Endodermal cell (in vitro differentiated cells): ENCODE measurements around the gene NACC2. TPM values are rescaled to one million over a fixed set of nuclear protein-coding genes. Genes with fewer than 3 reads are reported as not detected.

Experiments used
- DNase-seq: peaks from one replicate; pipeline ENCODE4 v3.0.0-alpha.2; 2017
- H3K27ac ChIP-seq: 2 replicates; pipeline ENCODE4 v1.5.1; 2013; ENCODE audit warnings: mild to moderate bottlenecking, low read depth, low read length, moderate library complexity
- H3K27me3 ChIP-seq: 2 replicates; pipeline ENCODE4 v1.6.1; 2013; ENCODE audit warnings: mild to moderate bottlenecking, low read length, moderate library complexity; ENCODE audit not compliant: insufficient read depth, control insufficient read depth, poor library complexity, severe bottlenecking
- H3K36me3 ChIP-seq: 2 replicates; pipeline ENCODE4 v1.7.0; 2013; ENCODE audit warnings: mild to moderate bottlenecking, low read length, moderate library complexity; ENCODE audit not compliant: control insufficient read depth, insufficient read depth
- H3K4me1 ChIP-seq: one replicate; pipeline ENCODE4 v1.7.0; 2013; ENCODE audit warnings: low read length; ENCODE audit not compliant: control insufficient read depth, insufficient read depth
- H3K4me3 ChIP-seq: 2 replicates; pipeline ENCODE4 v1.5.1; 2013; ENCODE audit warnings: mild to moderate bottlenecking, low read length, moderate library complexity
- H3K9ac ChIP-seq: 2 replicates; pipeline ENCODE4 v1.6.1; 2013; ENCODE audit warnings: mild to moderate bottlenecking, low read length, moderate library complexity; ENCODE audit not compliant: poor library complexity, severe bottlenecking; ENCODE audit errors: extremely low read depth
- H3K9me3 ChIP-seq: 2 replicates; pipeline ENCODE4 v1.6.1; 2013; ENCODE audit warnings: mild to moderate bottlenecking, low read length, moderate library complexity; ENCODE audit not compliant: control insufficient read depth
- H3K27ac Mint-ChIP-seq: 2 replicates; pipeline ENCODE4 v1.8.0; 2020; ENCODE audit warnings: mixed read lengths
- H3K27me3 Mint-ChIP-seq: 2 replicates; pipeline ENCODE4 v1.8.0; 2021; ENCODE audit warnings: mild to moderate bottlenecking, mixed read lengths; ENCODE audit not compliant: insufficient read depth
- H3K36me3 Mint-ChIP-seq: 2 replicates; pipeline ENCODE4 v1.8.0; 2020; ENCODE audit warnings: low read depth, mixed read lengths
- H3K4me1 Mint-ChIP-seq: 2 replicates; pipeline ENCODE4 v1.8.0; 2020; ENCODE audit warnings: mixed read lengths
- H3K4me3 Mint-ChIP-seq: 2 replicates; pipeline ENCODE4 v1.8.0; 2020; ENCODE audit warnings: mild to moderate bottlenecking, moderate library complexity, mixed read lengths
- H3K9me3 Mint-ChIP-seq: 2 replicates; pipeline ENCODE4 v1.8.0; 2020; ENCODE audit warnings: mild to moderate bottlenecking, mixed read lengths
- WGBS, 2 experiments: methylation state at CpG; one replicate each; pipeline versions ENCODE4 v1.1.5 to v1.1.7; 2013; ENCODE audit warnings: missing lambda C conversion rate in 2 of 2, mixed read lengths in 1 of 2; ENCODE audit not compliant: insufficient coverage in 1 of 2, insufficient read length in 1 of 2; 5-methylcytosine and 5-hydroxymethylcytosine counted together
- total RNA-seq, 2 donors: library from RNA; stranded (reverse); fragmentation: NEBNext Ultra II Directional in 1 of 2; extraction: Animal tissue kit (Norgen Biotek cat#: 25700) in 1 of 2; gene quantifications; 2 replicates in 1 of 2; 3 replicates in 1 of 2; pipeline ENCODE4 v1.2.1, GENCODE V29; 2021
- TF ChIP-seq, protein P1 (sequence below): fragments of 200-600 bp; sonication (generic); conservative IDR thresholded peaks from 2 replicates; pipeline ENCODE4 v1.5.0; 2021; ENCODE audit warnings: antibody characterized with exemption, mild to moderate bottlenecking

NACC2 gene
- total RNA-seq, 2 donors from 2014 or later = 12.4 to 16.7 TPM

DNA sequence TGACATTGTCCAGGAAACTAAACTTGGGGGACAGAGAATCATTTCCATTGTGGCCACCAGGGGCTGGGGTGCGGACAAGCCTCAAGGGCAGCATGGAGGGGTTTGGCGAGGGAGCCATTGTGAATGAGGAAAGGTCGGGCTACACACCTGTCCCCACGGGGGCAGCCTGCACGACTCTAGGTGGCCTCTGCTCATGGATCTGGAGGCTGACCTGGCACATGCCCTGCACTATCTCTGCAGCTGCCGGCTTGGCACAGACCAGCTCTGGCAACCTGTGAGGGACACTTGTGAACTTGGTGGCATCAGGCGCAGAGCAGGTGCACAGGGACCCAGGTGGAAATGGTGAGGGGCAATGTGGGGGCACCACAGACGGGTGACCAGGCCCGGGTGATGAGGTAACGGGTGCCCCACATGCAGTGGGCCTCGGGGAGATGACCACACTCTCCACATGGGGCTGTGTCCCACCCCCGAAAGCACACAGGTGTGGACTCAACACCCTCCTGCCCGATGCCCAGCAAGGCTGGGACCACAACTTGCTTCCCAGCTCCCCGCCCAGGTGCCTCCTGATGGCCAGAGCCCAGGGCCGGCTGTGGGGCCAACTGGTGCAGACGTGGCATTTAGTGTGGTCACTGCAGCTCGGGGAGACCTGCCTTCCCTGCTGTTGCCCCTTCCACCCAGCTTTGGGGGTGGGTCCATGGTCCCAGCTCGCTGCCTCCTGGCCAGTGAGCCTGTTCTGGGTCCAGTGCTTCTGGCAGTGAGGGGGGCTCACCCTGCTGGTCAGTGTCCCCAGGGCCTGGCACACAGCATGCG lies 73.0 kb downstream of the NACC2 start:
- Histone ChIP-seq H3K36me3 (no peaks in the 10 kb centered on the region), H3K9me3 (no peaks in the 10 kb centered on the region), H3K27ac (no peak overlapping the region), H3K9ac (no peak overlapping the region), H3K27me3 (no peaks in the 10 kb centered on the region), H3K4me3 (no peak overlapping the region), H3K4me1 (no peaks in the 10 kb centered on the region)
- H3K4me1 Mint-ChIP-seq = no peaks in the 10 kb centered on the region
- TF ChIP-seq, protein P1, sequence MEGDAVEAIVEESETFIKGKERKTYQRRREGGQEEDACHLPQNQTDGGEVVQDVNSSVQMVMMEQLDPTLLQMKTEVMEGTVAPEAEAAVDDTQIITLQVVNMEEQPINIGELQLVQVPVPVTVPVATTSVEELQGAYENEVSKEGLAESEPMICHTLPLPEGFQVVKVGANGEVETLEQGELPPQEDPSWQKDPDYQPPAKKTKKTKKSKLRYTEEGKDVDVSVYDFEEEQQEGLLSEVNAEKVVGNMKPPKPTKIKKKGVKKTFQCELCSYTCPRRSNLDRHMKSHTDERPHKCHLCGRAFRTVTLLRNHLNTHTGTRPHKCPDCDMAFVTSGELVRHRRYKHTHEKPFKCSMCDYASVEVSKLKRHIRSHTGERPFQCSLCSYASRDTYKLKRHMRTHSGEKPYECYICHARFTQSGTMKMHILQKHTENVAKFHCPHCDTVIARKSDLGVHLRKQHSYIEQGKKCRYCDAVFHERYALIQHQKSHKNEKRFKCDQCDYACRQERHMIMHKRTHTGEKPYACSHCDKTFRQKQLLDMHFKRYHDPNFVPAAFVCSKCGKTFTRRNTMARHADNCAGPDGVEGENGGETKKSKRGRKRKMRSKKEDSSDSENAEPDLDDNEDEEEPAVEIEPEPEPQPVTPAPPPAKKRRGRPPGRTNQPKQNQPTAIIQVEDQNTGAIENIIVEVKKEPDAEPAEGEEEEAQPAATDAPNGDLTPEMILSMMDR = peak; percentile 40
- no peaks in the 10 kb centered on the region for H3K9me3 Mint-ChIP-seq
- no peak overlapping the region for H3K27ac Mint-ChIP-seq
- peaks cover 4% of the 10 kb centered on the region for H3K27me3 Mint-ChIP-seq
- H3K4me3 Mint-ChIP-seq = no peak overlapping the region
- peaks cover 15% of the 10 kb centered on the region for H3K36me3 Mint-ChIP-seq
- 92% methylated on average over 14 to 19 of the region's 19 CpGs for WGBS, 2 experiments
- peak; percentile 44 for DNase-seq

DNA sequence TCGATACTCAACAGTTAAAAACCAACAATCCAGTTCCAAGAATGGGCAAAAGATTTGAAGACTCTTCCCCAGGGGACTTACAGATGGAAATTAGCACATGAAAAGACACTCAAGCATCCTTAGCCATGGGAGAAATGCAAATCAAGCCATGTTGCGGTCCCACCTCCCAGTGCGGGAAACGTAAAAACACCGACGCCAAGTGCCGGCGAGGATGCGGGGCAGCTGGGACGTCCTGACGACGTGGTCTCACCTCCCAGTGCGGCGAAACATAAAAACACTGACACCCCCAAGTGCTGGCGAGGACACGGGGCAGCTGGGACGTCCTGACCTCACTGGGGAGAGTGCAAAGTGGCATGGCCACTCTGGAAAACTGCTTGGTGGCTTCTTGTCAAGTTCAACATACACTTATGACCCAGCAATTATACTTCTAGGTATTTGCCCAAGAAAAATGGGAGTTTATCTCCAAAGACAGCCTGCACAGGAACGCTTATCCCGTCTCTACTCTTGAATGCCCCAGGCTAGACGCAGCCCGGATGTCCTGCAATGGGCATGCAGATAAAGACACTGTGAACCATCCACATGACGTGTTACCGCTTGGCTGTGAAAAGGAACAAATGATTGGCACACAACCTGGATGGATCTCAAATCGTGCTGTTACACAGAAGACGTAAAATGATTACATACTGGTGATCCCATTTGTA lies 73.8 kb downstream of the NACC2 start:
- DNase-seq = peak; percentile 67
- H3K4me1 ChIP-seq = no peaks in the 10 kb centered on the region
- H3K27ac Mint-ChIP-seq = no peak overlapping the region

DNA sequence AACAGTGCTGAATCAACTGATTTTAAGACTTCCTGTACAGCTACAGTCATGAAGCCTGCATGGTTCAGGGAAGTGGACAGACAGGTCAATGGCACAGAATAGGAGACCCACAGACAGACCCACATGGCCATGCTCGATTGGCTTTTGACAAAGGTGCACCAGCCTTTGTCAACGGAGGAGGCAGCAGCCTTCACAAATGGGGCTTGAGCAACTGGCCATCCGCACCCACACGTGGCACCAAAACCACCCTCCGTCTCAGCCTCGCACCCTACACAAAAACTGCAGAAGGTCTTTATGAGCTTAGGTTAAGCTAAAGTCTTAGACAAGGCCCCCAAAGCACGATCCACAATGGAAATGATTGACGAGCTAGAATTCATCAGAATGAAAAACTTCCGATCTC lies 74.4 kb downstream of the NACC2 start:
- 79% methylated on average over 6 to 9 of the region's 9 CpGs for whole genome bisulfite sequencing, 2 experiments
- no peak overlapping the region for H3K4me3 Mint-ChIP-seq
- H3K4me1 ChIP-seq = no peaks in the 10 kb centered on the region

More for the DNA sequence above, 73.8 kb downstream of the NACC2 start:
- Histone ChIP-seq H3K9me3 (no peaks in the 10 kb centered on the region), H3K36me3 (no peaks in the 10 kb centered on the region), H3K27ac (no peak overlapping the region), H3K9ac (no peak overlapping the region), H3K27me3 (no peaks in the 10 kb centered on the region), H3K4me3 (no peak overlapping the region)
- WGBS, 2 experiments = 70 to 71% methylated on average over 24 to 25 of the region's 25 CpGs
- H3K9me3 Mint-ChIP-seq = no peaks in the 10 kb centered on the region
- H3K27me3 Mint-ChIP-seq = peaks cover 4% of the 10 kb centered on the region
- peaks cover 11% of the 10 kb centered on the region for H3K36me3 Mint-ChIP-seq
- no peaks in the 10 kb centered on the region for H3K4me1 Mint-ChIP-seq
- H3K4me3 Mint-ChIP-seq = no peak overlapping the region
- TF ChIP-seq, protein P1 = no peak

More for the DNA sequence above, 74.4 kb downstream of the NACC2 start:
- H3K36me3 Mint-ChIP-seq = peaks cover 11% of the 10 kb centered on the region
- H3K27ac Mint-ChIP-seq = no peak overlapping the region
- Histone ChIP-seq H3K27me3 (no peaks in the 10 kb centered on the region), H3K36me3 (no peaks in the 10 kb centered on the region), H3K9ac (no peak overlapping the region), H3K9me3 (no peaks in the 10 kb centered on the region), H3K4me3 (no peak overlapping the region), H3K27ac (no peak overlapping the region)
- H3K27me3 Mint-ChIP-seq = peaks cover 4% of the 10 kb centered on the region
- TF ChIP-seq, protein P1 = no peak
- H3K9me3 Mint-ChIP-seq = no peaks in the 10 kb centered on the region
- no peaks in the 10 kb centered on the region for H3K4me1 Mint-ChIP-seq
- peak; percentile 41 for DNase-seq
